Ishikawa (cell line): ENCODE data around the gene ZNF594.

ENCODE experiments used
- CEBPB ChIP-seq: IDR thresholded peaks from 2 replicates; pipeline ENCODE4 v1.6.1; 2012
- CREB1 ChIP-seq: IDR thresholded peaks from 2 replicates; pipeline ENCODE4 v1.6.1; 2012; ENCODE audit warnings: low read depth
- EGR1 ChIP-seq: IDR thresholded peaks from 2 replicates; pipeline ENCODE4 v1.6.1; 2012
- EP300 ChIP-seq: IDR thresholded peaks from 2 replicates; pipeline ENCODE4 v1.6.1; 2012; ENCODE audit warnings: borderline replicate concordance
- MAX ChIP-seq: IDR thresholded peaks from 2 replicates; pipeline ENCODE4 v1.6.1; 2012
- RAD21 ChIP-seq: IDR thresholded peaks from 2 replicates; pipeline ENCODE4 v1.6.1; 2012; ENCODE audit warnings: low read depth
- TCF12 ChIP-seq: IDR thresholded peaks from 2 replicates; pipeline ENCODE4 v1.6.1; 2012; ENCODE audit warnings: low read depth
- USF1 ChIP-seq: IDR thresholded peaks from 2 replicates; pipeline ENCODE4 v1.6.1; 2012
- YY1 ChIP-seq: IDR thresholded peaks from 2 replicates; pipeline ENCODE4 v1.6.1; 2012; ENCODE audit warnings: low read depth

- TF ChIP-seq CEBPB (no peak), EP300 (no peak), EGR1 (no peak), YY1 (no peak), RAD21 (no peak), USF1 (no peak), CREB1 (no peak), MAX (no peak), TCF12 (no peak)
Observed at GRCh38 chr17:5131146-5131715, 60.4 kb downstream of the ZNF594 start.
